ENCODE data around the gene EIF3CL. TPM values are rescaled to one million over a fixed set of nuclear protein-coding genes. Genes with fewer than 3 reads are reported as not detected.

EIF3CL gene
- total RNA-seq, 1 donor from 2014 or later, result 212 TPM

Other genes with a start within 250 kb of the EIF3CL start
- 230 and 245 TPM in 2 replicates for gene XPO6, start 191.9 kb downstream of the EIF3CL start, total RNA-seq
- gene SBK1, start 111.3 kb downstream of the EIF3CL start, total RNA-seq, result 0.85 and 1.5 TPM in 2 replicates
- gene NPIPB6, start 40.3 kb downstream of the EIF3CL start, total RNA-seq, result 3.0 and 3.2 TPM in 2 replicates
- not detected in 2 replicates for gene NPIPB7, start 68.5 kb upstream of the EIF3CL start, total RNA-seq
- gene CLN3, start 88.2 kb upstream of the EIF3CL start, total RNA-seq, result 26.1 and 27.7 TPM in 2 replicates
- 4.0 and 4.1 TPM in 2 replicates for gene APOBR, start 90.8 kb upstream of the EIF3CL start, total RNA-seq
- gene IL27, start 103.0 kb upstream of the EIF3CL start, total RNA-seq, result not detected in 2 replicates
- gene NUPR1, start 135.1 kb upstream of the EIF3CL start, total RNA-seq, result not detected in 2 replicates
- 33.6 and 42.5 TPM in 2 replicates for gene SGF29, start 150.1 kb upstream of the EIF3CL start, total RNA-seq
- gene SULT1A2, start 193.2 kb upstream of the EIF3CL start, total RNA-seq, result 0.23 and 0.52 TPM in 2 replicates
- gene SULT1A1, start 206.2 kb upstream of the EIF3CL start, total RNA-seq, result 9.4 and 12.1 TPM in 2 replicates
- gene NPIPB8, start 234.2 kb upstream of the EIF3CL start, total RNA-seq, result 1.3 and 2.4 TPM in 2 replicates

Measured in activated CD4-positive, alpha-beta T cell treated with anti-CD3 and anti-CD28 coated beads, Interleukin-2, amount 10 ng/mL, durations not matched to agents 24 days and 14 days (primary cell).